NT2/D1 (cell line): ENCODE results near the gene ANG.
"Not testable (repeated sequence)": the region's sequence is repeated elsewhere in the genome, so short reads cannot be mapped to it uniquely, and the experiment has no call there.

Source experiments
- DNase-seq: peaks from one replicate; pipeline ENCODE4 v3.0.0-alpha.2; 2011; ENCODE audit warnings: low read depth, low spot score
- H3K27me3 ChIP-seq: 2 replicates; pipeline ENCODE4 v1.6.0; 2011; ENCODE audit warnings: mild to moderate bottlenecking; ENCODE audit not compliant: insufficient read length, insufficient read depth
- H3K36me3 ChIP-seq: 2 replicates; pipeline ENCODE4 v1.6.1; 2011; ENCODE audit warnings: mild to moderate bottlenecking, low read length, mixed read lengths; ENCODE audit not compliant: insufficient read depth, insufficient read length
- H3K4me1 ChIP-seq: 2 replicates; pipeline ENCODE4 v1.5.1; 2011; ENCODE audit not compliant: insufficient read depth, insufficient read length
- H3K4me3 ChIP-seq: 2 replicates; pipeline ENCODE4 v1.5.1; 2011; ENCODE audit warnings: low read depth; ENCODE audit not compliant: insufficient read length
- H3K9ac ChIP-seq: 2 replicates; pipeline ENCODE4 v1.6.0; 2011; ENCODE audit warnings: low read depth; ENCODE audit not compliant: insufficient read length
- H3K9me3 ChIP-seq: 2 replicates; pipeline ENCODE4 v1.5.1; 2011; ENCODE audit warnings: mild to moderate bottlenecking, low read length; ENCODE audit not compliant: insufficient read depth
- SUZ12 ChIP-seq: IDR thresholded peaks from 2 replicates; pipeline ENCODE4 v1.6.1; 2011; ENCODE audit not compliant: insufficient read length, insufficient read depth; ENCODE audit errors: extremely low read depth
- YY1 ChIP-seq: IDR thresholded peaks from 2 replicates; pipeline ENCODE4 v1.6.1; 2011; ENCODE audit not compliant: insufficient read length, insufficient read depth
- ZNF274 ChIP-seq: IDR thresholded peaks from 2 replicates; pipeline ENCODE4 v1.6.1; 2011; ENCODE audit warnings: mild to moderate bottlenecking, low read depth, low read length

Gene ANG

DNA sequence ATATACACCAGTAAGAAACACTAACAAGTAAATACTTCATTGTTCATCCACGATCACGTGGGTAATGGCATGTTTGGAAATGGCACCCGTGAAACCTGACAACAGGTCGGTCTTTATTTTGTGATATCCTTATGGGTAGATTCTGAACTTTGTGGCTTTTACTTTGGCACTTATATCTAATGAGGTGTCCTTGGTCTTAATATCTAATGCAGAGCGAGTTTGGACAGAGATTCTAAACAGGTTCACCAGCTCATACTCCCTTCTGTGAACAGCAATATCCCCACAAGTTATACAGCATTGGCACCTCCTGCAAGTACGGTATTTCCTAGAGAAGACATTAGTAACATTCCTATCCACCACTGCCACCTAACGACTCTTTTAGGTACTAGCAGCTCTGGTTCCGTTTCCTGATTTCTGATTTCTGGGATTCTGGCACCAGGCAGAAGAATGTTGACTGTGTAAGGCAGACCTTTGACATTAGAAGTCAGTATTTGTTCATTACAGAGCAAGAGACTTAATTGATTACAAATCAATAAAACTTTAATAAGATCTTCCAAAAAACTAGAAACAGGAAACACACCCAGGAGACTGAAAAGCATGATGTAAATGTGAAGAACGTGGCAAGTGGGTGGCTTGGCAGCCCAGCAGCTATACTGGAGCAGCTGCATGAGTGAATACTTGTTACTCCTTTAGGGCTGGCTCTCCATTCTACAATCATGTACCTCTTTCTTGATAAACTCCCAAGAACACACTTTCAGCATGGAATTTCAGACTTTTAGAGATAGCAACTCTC is 2.5 kb downstream of the ANG start:
- H3K9ac ChIP-seq = no peak overlapping the region
- no peaks in the 10 kb centered on the region for H3K36me3 ChIP-seq
- no peak overlapping the region for H3K4me3 ChIP-seq
- no peaks in the 10 kb centered on the region for H3K27me3 ChIP-seq
- H3K9me3 ChIP-seq = no peaks in the 10 kb centered on the region
- DNase-seq = no peak
- TF ChIP-seq ZNF274 = no peak
- TF ChIP-seq YY1 = no peak
- no peak for TF ChIP-seq SUZ12
- H3K4me1 ChIP-seq = no peaks in the 10 kb centered on the region

- no peaks in the 10 kb centered on the region for H3K9me3 ChIP-seq
- no peak overlapping the region for H3K9ac ChIP-seq
- H3K4me3 ChIP-seq = no peak overlapping the region
- TF ChIP-seq YY1 (no peak), ZNF274 (no peak), SUZ12 (no peak)
- no peak for DNase-seq
- no peaks in the 10 kb centered on the region for H3K4me1 ChIP-seq
- H3K36me3 ChIP-seq = no peaks in the 10 kb centered on the region
- no peaks in the 10 kb centered on the region for H3K27me3 ChIP-seq
These were observed 3.7 kb downstream of the ANG start for GRCh38 chr14:20692116-20692751.

GRCh38 chr14:20696764-20697163 is 8.2 kb downstream of the ANG start:
- no peak overlapping the region for H3K9ac ChIP-seq
- H3K4me1 ChIP-seq = no peaks in the 10 kb centered on the region
- H3K36me3 ChIP-seq = no peaks in the 10 kb centered on the region
- H3K9me3 ChIP-seq = peaks cover 5% of the 10 kb centered on the region; the same call in 1 of the 2 replicates
- no peaks in the 10 kb centered on the region for H3K27me3 ChIP-seq
- TF ChIP-seq YY1 = no peak
- TF ChIP-seq ZNF274 = no peak
- TF ChIP-seq SUZ12 = no peak
- H3K4me3 ChIP-seq = no peak overlapping the region
- no peak for DNase-seq

DNA sequence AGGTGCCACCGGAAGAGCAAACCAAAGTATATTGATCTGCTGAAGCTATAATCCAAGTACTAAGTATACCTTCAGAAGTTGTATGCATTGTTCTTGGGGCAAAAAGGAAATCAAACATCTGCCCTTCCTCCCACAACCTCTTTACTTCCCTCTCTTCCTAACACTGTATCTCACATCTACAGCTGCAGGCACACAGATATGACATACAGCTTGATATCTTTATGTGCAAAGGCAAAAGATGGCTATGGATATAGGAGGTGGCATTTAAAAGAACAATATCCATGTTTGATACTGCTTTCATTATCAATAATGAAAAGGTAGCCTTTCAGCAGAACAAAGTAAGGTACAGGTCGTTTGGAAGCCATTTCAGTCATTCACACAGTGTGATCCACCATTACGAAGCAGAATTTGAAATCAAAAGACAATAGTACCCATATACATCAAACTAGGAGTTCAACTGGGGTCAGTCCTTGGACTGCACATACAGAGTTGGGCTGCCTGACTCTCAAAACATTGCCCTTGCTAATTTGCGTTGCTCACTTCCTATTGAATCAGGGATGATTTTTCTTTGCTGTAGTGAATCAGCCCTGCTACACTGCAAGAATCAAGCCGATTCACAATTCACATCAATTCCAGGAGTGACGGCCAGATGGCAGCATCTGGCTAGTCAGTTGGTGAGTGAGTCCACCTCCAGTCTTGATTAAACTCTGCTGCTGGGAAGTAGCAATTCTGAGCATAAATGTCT is 8.9 kb downstream of the ANG start:
- Histone ChIP-seq H3K4me1 (no peaks in the 10 kb centered on the region), H3K9me3 (peaks cover 5% of the 10 kb centered on the region; the same call in 1 of the 2 replicates), H3K4me3 (no peak overlapping the region), H3K9ac (no peak overlapping the region), H3K27me3 (no peaks in the 10 kb centered on the region), H3K36me3 (no peaks in the 10 kb centered on the region)
- TF ChIP-seq SUZ12 (no peak), YY1 (no peak), ZNF274 (no peak)
- no peak for DNase-seq

GRCh38 chr14:20698018-20698329 is 9.4 kb downstream of the ANG start:
- Histone ChIP-seq H3K4me3 (no peak overlapping the region), H3K9ac (no peak overlapping the region), H3K4me1 (no peaks in the 10 kb centered on the region), H3K9me3 (peaks cover 5% of the 10 kb centered on the region; the same call in 1 of the 2 replicates), H3K27me3 (no peaks in the 10 kb centered on the region), H3K36me3 (no peaks in the 10 kb centered on the region)
- TF ChIP-seq YY1 = no peak
- TF ChIP-seq ZNF274 = no peak
- no peak for TF ChIP-seq SUZ12
- no peak for DNase-seq

GRCh38 chr14:20698934-20699333 is 10.4 kb downstream of the ANG start:
- no peak for DNase-seq
- Histone ChIP-seq H3K9ac (no peak overlapping the region), H3K9me3 (peaks cover 5% of the 10 kb centered on the region; the same call in 1 of the 2 replicates), H3K4me3 (no peak overlapping the region), H3K4me1 (no peaks in the 10 kb centered on the region), H3K27me3 (no peaks in the 10 kb centered on the region), H3K36me3 (no peaks in the 10 kb centered on the region)
- TF ChIP-seq YY1 (no peak), ZNF274 (no peak), SUZ12 (no peak)

- Histone ChIP-seq H3K27me3 (no peaks in the 10 kb centered on the region), H3K9ac (no peak overlapping the region), H3K4me3 (no peak overlapping the region), H3K36me3 (no peaks in the 10 kb centered on the region), H3K9me3 (peaks cover 14% of the 10 kb centered on the region; the same call in 1 of the 2 replicates), H3K4me1 (no peaks in the 10 kb centered on the region)
- DNase-seq = no peak
- no peak for TF ChIP-seq YY1
- no peak for TF ChIP-seq ZNF274
- no peak for TF ChIP-seq SUZ12
These were observed 11.4 kb downstream of the ANG start for GRCh38 chr14:20699931-20700330.

DNA sequence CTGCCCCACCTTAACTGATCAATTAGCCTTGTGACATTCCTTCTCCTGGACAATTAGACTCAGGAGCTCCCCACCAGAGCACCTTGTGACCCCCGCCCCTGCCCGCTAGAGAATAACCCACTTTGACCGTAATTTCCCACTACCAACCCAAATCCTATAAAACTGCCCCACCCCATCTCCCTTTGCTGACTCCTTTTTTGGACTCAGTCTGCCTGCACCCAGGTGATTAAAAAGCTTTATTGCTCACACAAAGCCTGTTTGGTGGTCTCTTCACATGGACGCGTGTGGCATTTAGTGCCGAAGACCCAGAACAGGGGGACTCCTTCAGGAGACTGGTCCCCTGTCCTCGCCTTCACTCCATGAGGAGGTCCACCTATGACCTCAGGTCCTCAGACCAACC is 12.4 kb downstream of the ANG start:
- not testable (repeated sequence) for H3K36me3 ChIP-seq, H3K27me3 ChIP-seq, H3K9ac ChIP-seq, H3K4me3 ChIP-seq, DNase-seq, H3K4me1 ChIP-seq
- H3K9me3 ChIP-seq = peaks cover 24% of the 10 kb centered on the region; the same call in 1 of the 2 replicates
